GM23338 (cell line): ENCODE data around the gene ESPNL.

Experiments
- CREB1 ChIP-seq: fragments of 250-450 bp; sonication (Bioruptor Pico); IDR thresholded peaks from 2 replicates; pipeline ENCODE4 v1.5.0; 2020; ENCODE audit warnings: low read depth, mild to moderate bottlenecking, moderate library complexity
- CTCF ChIP-seq, 2 experiments: fragments of 200-600 bp in 1 of 2; sonication (generic) in 1 of 2; conservative IDR thresholded peaks; 2 replicates each; pipeline versions ENCODE4 v1.5.1 to v1.6.1; 2016 to 2017; ENCODE audit warnings: antibody characterized with exemption in 2 of 2, low read depth in 2 of 2, mild to moderate bottlenecking in 2 of 2, moderate library complexity in 1 of 2
- ETS1 ChIP-seq: IDR thresholded peaks from 2 replicates; pipeline ENCODE4 v1.6.1; 2016; ENCODE audit warnings: antibody characterized with exemption
- EZH2 ChIP-seq: fragments of 200-600 bp; sonication (generic); IDR thresholded peaks from one replicate; pipeline ENCODE4 v1.8.0; 2017; ENCODE audit warnings: antibody characterized with exemption, mild to moderate bottlenecking, low read depth; ENCODE audit not compliant: unreplicated experiment
- EZH2phosphoT487 ChIP-seq: fragments of 200-600 bp; sonication (generic); IDR thresholded peaks from one replicate; pipeline ENCODE4 v1.8.1; 2018; ENCODE audit warnings: antibody characterized with exemption; ENCODE audit not compliant: unreplicated experiment
- JUNB ChIP-seq: IDR thresholded peaks from one replicate; pipeline ENCODE4 v1.6.1; 2016; ENCODE audit warnings: antibody characterized with exemption; ENCODE audit not compliant: unreplicated experiment
- NANOG ChIP-seq: IDR thresholded peaks from 2 replicates; pipeline ENCODE4 v1.6.1; 2016; ENCODE audit warnings: antibody characterized with exemption, borderline replicate concordance
- POLR2AphosphoS5 ChIP-seq: IDR thresholded peaks from 2 replicates; pipeline ENCODE4 v1.6.1; 2016; ENCODE audit warnings: antibody characterized with exemption, low read depth
- REST ChIP-seq: IDR thresholded peaks from one replicate; pipeline ENCODE4 v1.6.1; 2018; ENCODE audit warnings: antibody characterized with exemption; ENCODE audit not compliant: unreplicated experiment
- ZNF114 ChIP-seq: fragments of 250-450 bp; sonication (Bioruptor Pico); IDR thresholded peaks from 2 replicates; pipeline ENCODE4 v1.5.0; 2020; ENCODE audit warnings: mild to moderate bottlenecking, moderate library complexity
- ZNF462 ChIP-seq: fragments of 250-450 bp; sonication (Bioruptor Pico); IDR thresholded peaks from 2 replicates; pipeline ENCODE4 v1.5.0; 2020; ENCODE audit warnings: mild to moderate bottlenecking, moderate library complexity

GRCh38 chr2:238161291-238162051 lies 61.3 kb downstream of the ESPNL start:
- no peak for TF ChIP-seq CTCF (conservative IDR thresholded peaks at IDR 0.05; ENCODE audit: low read depth in 2 of 2)
- no peak for TF ChIP-seq POLR2AphosphoS5
- no peak for TF ChIP-seq REST
- no peak for TF ChIP-seq ZNF462 (CRISPR knock-in tag)
- no peak for TF ChIP-seq ETS1
- TF ChIP-seq JUNB, result no peak
- no peak for TF ChIP-seq EZH2phosphoT487
- TF ChIP-seq ZNF114 (CRISPR knock-in tag), result no peak
- no peak for TF ChIP-seq EZH2
- TF ChIP-seq CREB1 (CRISPR knock-in tag), result no peak
- TF ChIP-seq NANOG, result no peak
